UCSD-AML1 (cell line): ENCODE measurements around the gene C5orf15.
"Not testable (repeated sequence)": the region's sequence is repeated elsewhere in the genome, so short reads cannot be mapped to it uniquely, and the experiment has no call there.

Source experiments
- DNase-seq: peaks from one replicate; lab custom pipeline; 2025; ENCODE audit not compliant: unreplicated experiment; lab: John Stamatoyannopoulos, UW

The C5orf15 gene

DNA sequence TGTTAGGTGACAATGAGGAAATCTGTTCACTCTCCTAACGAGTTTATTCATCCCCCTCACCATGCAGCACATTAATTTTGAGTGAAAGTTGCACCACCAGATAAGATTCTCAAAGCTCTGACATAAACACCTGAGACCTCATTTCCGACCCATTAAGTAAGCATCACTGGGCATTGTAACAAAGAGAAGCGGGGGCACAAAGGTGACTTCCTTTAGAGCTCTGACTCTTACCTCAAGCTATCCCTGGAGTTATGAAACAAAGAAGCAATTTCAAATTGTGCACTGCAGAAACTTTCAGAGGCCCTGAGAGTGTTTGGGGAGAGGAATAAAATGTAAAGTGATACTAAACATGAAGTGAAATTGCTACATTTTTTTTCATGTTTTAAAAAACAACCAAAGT is 29.5 kb downstream of the C5orf15 start:
- DNase-seq = no peak

DNA sequence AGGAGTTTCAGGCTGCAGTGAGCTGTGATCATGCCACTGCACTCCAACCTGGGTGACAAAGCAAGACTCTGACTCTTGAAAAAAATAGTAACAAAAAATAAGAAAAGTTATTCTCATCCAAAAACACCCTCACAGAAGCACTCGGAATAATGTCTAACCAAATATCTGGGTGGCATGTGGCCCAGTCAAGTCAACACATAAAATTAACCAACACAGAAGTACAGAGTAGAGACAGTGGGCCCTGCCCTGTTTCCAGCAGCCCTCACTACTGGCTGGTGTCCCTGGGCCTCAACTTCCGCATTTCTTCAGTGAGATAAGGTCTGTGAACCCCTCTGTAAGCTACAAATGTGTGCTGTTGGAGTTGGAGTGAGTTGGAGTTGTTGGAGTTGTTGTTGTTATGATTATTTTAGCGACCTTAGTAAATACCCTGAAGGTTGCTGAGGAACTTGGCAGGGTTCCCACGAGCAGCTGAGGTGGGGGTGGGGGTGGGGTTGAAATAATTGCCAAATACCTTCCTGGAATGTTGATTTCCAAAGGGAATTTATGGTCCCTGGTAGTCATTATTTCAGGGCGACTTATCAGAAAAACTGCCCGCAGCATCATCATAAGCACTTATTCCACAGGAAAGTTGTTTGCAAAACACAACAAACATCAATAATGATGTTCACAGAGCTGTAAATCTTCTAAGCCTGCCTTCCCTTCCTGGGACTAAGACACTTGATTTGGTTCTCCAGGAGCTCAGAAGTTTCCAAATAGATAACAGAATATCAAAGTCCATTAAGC is 30.2 kb downstream of the C5orf15 start:
- peak; percentile 52 for DNase-seq

DNA sequence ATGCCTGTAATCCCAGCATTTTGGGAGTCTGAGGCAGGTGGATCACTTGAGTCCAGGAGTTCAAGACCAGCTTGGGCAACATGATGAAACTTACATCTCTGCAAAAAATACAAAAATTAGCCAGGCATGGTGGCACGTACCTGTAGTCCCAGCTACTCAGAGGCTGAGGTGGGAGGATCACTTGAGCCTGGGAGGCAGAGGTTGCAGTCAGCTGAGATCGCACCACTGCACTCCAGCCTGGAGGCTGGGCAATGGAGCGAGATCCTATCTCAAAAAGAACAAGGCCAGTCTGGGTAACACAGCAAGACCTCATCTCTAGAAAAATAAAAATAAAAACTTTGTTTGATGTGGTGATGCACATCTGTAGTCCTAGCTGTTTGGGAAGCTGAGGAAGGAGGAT is 30.8 kb downstream of the C5orf15 start:
- DNase-seq = not testable (repeated sequence)

DNA sequence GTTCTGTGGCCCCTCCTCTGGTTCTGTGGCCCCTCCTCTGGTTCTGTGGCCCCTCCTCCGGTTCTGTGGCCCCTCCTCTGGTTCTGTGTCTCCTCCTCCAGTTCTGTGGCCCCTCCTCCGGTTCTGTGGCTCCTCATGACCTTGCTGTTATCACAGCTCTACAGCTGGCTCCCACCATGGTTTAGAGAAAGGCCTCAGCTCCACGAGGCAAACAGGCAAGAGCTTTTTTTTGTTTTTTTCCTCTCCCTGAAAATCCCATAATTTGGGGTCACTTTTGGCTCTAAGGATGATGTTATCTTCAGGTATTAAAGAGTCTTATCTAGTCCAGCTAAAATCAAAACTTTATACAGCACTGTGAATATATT is 31.8 kb downstream of the C5orf15 start:
- DNase-seq = peak; percentile 37

DNA sequence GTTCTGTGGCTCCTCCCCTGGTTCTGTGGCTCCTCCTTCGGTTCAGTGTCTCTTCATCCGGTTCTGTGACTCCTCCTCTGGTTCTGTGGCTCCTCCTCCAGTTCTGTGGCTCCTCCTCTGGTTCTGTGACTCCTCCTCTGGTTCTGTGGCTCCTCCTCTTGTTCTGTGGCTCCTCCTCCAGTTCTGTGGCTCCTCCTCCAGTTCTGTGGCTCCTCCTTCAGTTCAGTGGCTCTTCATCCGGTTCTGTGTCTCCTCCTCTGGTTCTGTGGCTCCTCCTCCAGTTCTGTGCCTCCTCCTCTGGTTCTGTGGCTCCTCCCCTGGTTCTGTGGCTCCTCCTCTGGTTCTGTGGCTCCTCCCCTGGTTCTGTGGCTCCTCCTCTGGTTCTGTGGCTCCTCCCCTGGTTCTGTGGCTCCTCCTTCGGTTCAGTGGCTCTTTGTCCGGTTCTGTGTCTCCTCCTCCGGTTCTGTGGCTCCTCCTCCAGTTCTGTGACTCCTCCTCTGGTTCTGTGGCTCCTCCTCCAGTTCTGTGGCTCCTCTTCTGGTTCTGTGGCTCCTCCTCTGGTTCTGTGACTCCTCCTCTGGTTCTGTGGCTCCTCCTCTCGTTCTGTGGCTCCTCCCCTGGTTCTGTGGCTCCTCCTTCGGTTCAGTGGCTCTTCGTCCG is 32.3 kb downstream of the C5orf15 start:
- not testable (repeated sequence) for DNase-seq

DNA sequence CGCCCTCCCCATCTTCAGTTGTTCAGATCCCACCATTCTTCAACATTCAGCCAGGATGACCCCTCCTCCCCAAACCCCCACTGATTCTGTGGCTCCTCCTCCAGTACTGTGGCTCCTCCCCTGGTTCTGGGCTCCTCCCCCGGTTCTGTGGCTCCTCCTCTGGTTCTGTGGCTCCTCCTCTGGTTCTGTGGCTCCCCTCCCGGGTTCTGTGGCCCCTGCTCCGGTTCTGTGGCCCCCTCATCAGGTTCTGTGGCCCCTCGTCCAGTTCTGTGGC is 32.8 kb downstream of the C5orf15 start:
- no peak for DNase-seq

DNA sequence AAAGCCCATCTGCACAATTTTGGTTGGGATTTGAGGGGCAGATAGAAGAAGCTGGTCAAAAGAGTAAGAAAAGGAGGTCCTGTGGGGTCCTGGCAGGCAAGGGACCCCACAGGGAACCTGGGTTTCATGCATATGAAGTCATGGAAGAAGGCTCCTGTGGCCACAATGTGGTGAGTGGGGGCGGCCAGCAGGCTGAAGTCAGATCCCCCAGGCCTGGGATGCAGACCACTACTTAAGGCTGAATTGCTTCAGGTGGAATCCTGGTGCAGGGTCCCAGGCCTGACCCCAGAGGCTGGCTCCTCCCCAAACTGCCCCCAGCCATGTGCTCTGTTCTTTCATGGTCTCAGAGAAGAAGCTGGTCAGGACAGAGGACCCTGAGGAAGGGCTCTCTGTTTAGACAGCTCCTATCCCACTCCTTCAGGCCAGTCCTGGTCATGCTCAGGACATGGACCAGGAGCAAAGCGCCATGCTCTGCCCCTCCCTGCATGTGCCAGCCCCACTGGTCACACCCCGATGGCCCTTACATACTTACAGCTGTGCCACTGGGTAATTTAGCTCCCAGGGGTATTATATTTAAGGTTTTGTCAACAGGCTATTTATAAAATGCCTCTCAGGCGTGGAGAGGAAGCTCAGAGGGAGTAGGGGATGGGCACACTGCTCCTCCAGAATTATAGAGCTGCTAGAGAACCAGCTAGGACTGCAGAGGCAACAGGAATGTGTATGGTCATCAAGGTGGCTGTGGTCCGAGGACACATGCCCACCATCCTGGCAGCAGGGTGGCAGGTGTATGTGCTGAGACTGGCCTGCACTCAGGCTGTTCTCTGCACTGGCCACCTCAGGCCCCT is 33.4 kb downstream of the C5orf15 start:
- DNase-seq = no peak

DNA sequence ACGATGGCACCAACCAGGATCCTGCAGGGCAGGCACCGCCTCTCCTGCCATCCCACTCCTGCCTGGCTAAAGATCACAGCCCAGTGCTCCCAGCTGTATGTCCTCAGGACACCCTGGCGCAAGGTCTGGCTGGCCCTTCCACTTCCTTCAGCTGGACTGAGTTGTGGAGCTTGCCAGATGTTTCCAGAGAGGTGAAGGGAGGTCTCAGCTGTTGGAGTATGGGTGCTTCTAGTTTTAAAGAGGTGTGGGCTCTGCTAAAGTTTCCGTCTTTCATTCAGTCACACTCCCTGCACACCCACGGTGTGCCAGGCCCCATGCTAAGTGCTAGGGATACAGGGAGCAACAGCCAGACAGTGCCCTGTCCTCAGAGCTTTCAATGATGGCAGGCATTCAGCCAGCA is 34.1 kb downstream of the C5orf15 start:
- DNase-seq = no peak

DNA sequence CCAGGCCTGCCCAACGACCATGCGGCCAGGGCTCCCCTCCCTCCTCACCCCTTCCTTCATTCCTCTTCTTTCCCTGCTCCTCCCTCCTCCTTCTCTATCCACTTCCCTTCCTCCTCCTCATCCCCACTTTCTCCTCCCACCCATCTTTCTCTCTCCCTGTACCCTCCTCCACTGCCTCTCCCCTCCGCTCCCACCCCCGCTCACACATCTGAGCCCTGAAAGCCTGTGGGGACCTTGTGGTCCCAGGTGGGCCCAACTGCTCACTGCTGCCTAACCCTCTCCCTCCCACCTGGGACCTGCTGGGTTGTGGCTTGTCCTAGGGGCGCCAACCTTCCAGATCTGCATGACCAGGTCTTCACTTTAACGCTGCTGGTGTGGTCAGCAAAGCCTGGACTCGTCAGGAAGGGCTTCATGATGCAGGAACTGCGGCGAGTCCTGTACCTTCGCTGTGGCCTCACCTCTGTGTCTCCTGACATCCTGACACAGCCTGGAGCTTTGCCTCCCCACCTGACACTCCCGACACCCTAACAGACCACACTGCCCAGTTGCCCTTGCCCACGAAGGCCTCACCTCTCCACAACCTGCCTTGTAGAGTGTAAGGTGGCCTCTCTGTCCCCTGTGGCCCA is 34.6 kb downstream of the C5orf15 start:
- DNase-seq = no peak

DNA sequence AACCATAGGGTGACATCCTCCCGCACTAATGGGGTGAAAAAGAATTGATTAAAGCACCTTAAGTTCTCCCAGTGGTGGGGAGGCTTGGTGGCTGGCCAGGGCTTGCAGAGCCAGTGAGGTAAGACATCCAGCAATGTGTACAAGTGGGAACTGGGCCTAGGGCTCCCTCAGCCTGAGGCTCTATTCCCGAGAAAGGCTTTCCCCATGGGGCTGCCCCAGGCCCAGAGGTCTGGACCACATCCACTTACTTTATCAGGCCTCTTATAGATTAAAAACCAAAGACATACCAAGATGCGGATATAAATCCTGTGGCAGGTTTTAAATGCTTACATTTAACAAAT is 35.3 kb downstream of the C5orf15 start:
- DNase-seq = no peak

DNA sequence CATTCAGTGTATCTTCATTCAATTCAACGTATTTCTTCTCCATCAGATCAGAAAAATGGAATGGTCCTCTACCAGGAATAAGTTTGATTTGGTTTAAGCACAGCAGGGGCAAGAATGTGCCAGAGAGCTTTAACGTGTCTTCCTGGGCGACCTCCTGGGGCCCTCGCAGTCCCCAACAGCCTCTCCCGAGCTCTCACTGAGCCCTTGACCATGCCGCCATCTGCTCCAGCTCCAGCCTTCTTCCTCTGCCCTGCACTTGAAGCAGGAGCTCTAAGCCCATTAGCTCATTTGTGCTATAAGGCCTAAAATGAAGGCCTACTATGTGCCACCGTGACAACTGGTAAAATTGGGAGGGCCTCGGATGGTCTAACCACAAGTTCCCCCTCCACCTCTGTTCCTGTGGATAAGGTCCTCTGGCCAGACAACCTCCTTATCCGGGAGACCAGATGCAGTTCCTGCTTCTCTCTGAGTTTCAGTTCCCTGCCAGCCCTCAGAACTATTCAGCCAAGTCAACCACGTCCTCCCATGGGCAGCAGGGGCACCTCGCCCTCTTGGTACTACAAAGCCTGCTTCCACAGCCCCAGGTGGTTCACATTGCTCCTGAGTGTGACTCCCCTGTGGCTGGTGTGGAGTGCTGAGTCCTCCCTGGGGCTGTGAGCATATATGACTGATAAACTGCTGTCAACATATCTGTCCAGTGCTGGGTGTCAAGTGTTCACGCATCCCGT is 35.8 kb downstream of the C5orf15 start:
- peak; percentile 79 for DNase-seq

DNA sequence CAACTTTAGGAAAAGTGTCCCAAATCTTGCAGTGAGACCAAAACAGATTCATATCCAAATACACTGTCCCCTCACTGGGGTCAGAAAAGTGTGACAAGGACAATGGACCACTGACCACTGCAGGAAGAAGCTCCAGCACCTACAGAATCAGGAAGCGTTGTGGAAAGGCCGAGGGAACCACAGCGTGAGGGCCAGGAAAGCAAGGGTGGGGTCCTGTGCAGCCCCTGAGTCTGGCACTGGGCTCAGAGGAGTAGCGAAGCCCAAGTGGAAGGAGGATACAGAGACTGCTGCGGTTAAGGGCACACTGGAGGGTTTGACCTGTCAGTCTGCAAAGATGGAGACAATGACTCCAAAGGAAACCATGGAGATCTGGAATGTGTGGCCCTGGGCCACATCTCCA is 36.9 kb downstream of the C5orf15 start:
- no peak for DNase-seq

DNA sequence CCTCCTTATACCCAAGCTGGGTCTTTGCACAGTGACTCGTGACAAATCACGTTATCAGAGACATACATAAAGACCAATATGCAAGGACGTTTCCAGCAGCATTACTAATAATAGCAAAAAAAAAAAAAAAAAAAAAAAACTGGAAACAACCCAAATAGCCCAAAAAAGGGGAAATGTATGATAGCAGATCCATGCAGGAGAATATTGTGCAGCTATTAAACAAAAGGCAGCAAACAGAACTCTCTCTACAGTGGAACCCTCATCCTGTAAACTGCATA is 37.7 kb downstream of the C5orf15 start:
- DNase-seq = no peak

DNA sequence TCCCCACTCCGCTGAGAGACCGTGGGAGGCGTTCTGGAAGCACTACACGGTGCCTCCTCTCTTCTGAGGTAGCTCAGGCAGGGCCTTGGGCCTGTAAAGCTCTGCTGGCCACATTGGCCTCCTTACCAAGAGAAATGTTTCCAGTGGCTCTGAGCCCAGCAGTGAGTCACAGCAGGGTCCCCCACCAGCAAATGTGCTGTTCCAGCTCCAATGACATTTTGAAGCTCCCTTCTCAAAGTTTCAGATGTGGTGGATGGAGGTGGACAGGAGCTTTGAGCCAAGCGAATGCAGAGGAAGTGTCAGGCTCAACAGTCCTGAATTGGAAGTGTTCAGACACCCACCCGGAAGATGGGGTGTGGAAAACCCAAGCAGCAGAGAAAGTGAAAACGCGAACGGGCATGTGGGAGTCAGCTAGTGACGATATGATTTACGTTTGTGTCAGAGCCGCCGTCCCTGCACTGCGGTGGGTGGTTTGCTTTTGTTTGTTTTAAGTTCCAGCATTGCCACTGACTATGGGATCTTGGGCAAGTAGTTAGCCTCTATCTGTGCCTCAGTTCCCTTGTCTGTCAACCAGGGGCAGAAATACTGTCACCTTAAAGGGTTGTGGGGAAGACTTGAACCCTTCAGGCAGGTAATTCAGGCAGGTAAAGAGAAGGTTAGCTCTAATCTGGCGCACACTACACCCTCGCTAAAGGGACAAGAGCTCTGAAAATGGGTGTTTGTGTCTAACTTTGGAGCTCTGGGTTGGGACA is 38.2 kb downstream of the C5orf15 start:
- DNase-seq = peak; percentile 66

DNA sequence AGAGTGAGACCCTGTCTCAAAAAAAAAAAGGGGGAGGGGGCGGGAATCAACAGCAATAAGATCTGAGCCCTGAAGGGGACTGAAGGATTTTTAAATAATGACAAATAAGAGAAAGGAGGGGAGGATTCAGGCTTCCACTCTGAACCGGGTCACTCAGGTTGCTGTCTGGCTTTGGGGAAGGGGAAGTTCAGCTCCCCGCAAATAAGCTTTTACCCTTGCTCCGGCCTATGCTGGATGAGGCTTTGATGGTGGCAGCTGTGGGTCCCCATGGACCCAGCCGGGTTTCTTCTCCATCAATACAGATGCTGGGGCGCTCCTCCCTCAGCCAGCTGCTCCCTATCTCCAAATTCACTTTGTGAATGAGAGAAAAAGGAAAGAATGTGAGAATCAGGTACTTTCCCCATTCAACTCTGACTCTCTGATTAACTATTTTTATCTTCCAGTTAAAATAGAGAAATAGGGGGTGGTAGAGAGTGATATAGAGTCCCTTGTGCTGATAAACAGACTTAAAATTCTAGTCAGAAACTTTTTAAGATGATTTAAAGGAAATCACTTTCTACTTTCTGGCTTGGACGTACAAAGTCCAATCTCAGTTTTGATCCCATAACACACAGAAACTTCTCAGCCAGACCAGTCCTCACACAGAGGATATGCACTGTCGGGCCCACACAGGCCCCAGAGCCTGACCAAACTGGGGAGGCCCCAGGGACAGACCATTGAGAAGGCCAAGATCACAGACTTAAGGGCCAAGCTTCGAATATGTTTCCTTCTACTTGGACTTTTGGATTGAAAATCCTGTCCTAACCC is 39.6 kb downstream of the C5orf15 start:
- no peak for DNase-seq

DNA sequence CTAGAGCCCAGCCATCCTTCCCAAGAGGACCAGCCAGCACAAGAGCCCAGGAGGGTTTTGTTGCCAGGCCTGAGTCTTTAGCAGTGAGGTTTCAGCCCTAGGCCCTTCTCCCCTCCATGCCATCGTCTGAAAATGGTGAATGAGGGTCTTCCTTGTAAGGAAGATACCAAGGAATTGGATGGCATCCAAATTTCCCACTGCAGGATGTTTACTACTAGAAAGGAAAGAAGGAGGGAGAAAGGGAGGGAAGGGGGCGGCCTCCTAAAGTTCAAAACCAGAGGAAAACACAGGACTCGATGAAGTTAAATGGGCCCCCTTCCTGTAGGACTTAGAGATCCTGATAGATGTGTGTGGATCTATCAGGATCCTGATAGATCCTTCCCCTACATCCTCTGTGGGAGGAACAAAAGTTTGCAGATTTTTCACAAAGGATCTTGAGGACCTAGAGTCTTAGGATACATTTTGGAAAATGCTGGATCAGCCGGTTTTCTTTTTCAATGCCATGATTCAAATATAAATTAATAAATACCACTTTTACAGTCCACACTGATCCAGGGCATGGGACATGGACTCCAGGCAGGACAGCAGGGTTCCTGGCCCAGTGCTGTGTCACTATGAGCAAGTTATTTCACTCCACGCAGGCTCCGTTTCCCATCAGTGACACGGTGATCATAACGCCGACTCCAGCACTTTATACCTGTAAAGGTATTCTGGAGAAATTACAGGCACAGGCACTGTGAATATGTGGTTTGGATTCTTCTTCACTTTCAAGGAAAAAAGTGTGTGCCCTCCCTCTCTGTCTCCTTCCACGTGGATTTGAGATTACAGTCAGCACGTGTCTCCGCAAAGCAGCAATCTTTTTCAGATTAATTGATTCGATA is 40.9 kb downstream of the C5orf15 start:
- DNase-seq = no peak

DNA sequence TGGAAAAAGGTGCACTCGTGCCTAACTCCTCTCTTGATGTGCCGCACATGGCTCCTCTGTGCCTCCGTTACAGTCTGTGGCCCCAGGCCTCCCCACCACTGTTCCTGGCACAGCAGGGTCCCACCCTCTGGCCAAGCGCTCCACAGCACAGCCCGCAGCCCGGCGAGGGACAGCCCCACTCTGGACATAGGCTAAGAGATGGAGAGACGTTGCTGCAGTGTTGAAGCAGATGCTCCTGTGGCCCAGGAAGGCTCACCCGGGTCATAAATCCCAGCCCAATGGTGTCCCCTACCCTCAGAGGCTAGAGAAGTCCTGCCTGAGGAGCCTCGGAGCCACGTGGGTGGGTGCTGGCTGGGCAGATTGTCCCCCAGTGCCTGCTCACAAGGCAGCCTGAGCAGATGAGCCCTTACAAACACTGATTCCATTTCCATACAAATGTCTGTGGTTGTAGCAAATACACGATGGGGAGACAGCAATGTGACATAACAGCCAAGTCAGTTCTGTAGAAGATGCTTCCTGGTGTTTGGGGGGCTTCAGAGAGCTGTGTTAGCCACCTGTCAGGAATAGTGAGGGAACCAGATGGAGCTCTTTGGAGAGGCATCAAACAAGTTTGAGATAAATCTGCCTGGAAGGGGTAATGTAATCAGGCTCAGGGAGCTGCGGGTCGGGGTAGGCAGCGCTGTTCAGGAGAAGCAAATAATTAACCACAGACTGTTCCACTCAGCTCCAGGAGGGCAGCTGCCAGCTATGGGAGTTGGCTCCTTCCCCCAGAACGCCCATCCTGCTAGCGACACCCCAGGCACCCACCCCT is 41.7 kb downstream of the C5orf15 start:
- no peak for DNase-seq

DNA sequence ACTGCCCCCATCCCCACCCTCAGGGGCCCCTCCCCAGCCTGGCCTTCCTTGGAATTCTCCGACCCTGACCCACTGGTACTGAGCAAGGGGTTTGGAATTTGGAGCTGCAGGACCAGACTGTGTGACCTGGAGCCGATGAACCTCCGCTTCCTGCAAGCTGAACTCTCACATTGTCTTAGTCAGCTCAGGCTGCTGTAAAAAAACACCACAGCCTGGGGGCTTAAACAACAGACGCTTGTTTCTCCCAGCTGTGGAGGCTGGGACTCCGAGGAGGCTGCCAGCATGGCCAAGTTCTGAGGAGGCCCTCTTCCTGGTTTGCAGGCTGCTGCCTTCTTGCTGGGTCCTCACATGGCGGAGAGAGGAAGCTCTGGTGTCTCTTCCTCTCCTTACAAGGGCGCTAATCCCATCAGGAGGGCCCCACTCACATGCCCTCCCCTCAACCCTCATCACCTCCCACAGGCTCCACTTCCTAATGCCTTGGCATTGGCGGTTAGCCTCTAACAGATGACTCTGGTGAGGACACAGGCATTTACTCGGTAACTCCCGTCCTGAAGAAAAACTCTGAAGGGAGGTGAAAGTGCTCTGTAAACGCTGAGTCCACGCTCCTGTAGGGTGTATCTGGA is 42.4 kb downstream of the C5orf15 start:
- no peak for DNase-seq
